Measurements from ENCODE around the gene CTSF.
"Not testable (repeated sequence)": the region's sequence is repeated elsewhere in the genome, so short reads cannot be mapped to it uniquely, and the experiment has no call there.

CTSF gene

GRCh38 chr11:66589315-66589714 lies 20.9 kb upstream of the CTSF start:
- not testable (repeated sequence) for DNase-seq

GRCh38 chr11:66586136-66586535 lies 17.7 kb upstream of the CTSF start:
- no peak for DNase-seq

- DNase-seq: not testable (repeated sequence)
Measured at GRCh38 chr11:66585447-66585846, 17.0 kb upstream of the CTSF start.

- not testable (repeated sequence) for DNase-seq
Measured at GRCh38 chr11:66582565-66583147, 14.2 kb upstream of the CTSF start.

GRCh38 chr11:66581261-66581660 lies 12.9 kb upstream of the CTSF start:
- no peak for DNase-seq

- DNase-seq: no peak
Measured at GRCh38 chr11:66580803-66581202, 12.4 kb upstream of the CTSF start.

- DNase-seq: no peak
Measured at GRCh38 chr11:66579017-66579606, 10.7 kb upstream of the CTSF start.

GRCh38 chr11:66570850-66571180 lies 2.4 kb upstream of the CTSF start:
- DNase-seq: no peak

- no peak for DNase-seq
Measured at GRCh38 chr11:66570079-66570849, 1.9 kb upstream of the CTSF start.

GRCh38 chr11:66569076-66569475 lies 670 bp upstream of the CTSF start:
- no peak for DNase-seq

GRCh38 chr11:66567787-66568123 lies 651 bp downstream of the CTSF start:
- no peak for DNase-seq

- DNase-seq: no peak
Measured at GRCh38 chr11:66566221-66566620, 2.2 kb downstream of the CTSF start.

GRCh38 chr11:66564984-66565383 lies 3.4 kb downstream of the CTSF start:
- no peak for DNase-seq

- DNase-seq: no peak
Measured at GRCh38 chr11:66564538-66564937, 3.9 kb downstream of the CTSF start.

GRCh38 chr11:66563832-66564231 lies 4.6 kb downstream of the CTSF start:
- DNase-seq: no peak

GRCh38 chr11:66562907-66563583 lies 5.4 kb downstream of the CTSF start:
- DNase-seq: no peak

- DNase-seq: no peak
Measured at GRCh38 chr11:66562275-66562674, 6.1 kb downstream of the CTSF start.

GRCh38 chr11:66561975-66562248 lies 6.5 kb downstream of the CTSF start:
- DNase-seq: no peak

- DNase-seq: no peak
Measured at GRCh38 chr11:66561178-66561974, 7.0 kb downstream of the CTSF start.

GRCh38 chr11:66559866-66560676 lies 8.3 kb downstream of the CTSF start:
- no peak for DNase-seq

GRCh38 chr11:66559142-66559865 lies 9.1 kb downstream of the CTSF start:
- no peak for DNase-seq
